OCI-LY7 (cell line): ENCODE results near the gene KCTD19. TPM values are rescaled to one million over a fixed set of nuclear protein-coding genes. Genes with fewer than 3 reads are reported as not detected.
"Not testable (repeated sequence)": the region's sequence is repeated elsewhere in the genome, so short reads cannot be mapped to it uniquely, and the experiment has no call there.

ENCODE experiments used
- BruUV-seq: library from RNA; stranded (reverse); fragments of 400-500 nt; replicated peaks from 2 replicates; lab custom pipeline; 2021; lab: Mats Ljungman, UMichigan
- CTCF ChIA-PET: fragments of 300-600 bp; sonication (Branson Sonifier 250); formaldehyde crosslinking; loops from one replicate; lab custom pipeline; 2022; ENCODE audit warnings: antibody characterized with exemption; ENCODE audit not compliant: unreplicated experiment; lab: Charles Lee
- POLR2A ChIA-PET: fragments of 300-600 bp; sonication (Branson Sonifier 250); formaldehyde crosslinking; loops from one replicate; lab custom pipeline; 2022; ENCODE audit warnings: antibody characterized with exemption; lab: Charles Lee
- DNase-seq: peaks from one replicate; pipeline ENCODE4 v3.0.0-alpha.2; 2015; ENCODE audit warnings: low spot score
- H2AFZ ChIP-seq: fragments of 200-600 bp; sonication (generic), shearing (Covaris generic); 2 replicates; pipeline ENCODE4 v1.6.1; 2014; ENCODE audit warnings: mild to moderate bottlenecking, antibody characterized with exemption, low read length, moderate library complexity
- H3K27ac ChIP-seq: fragments of 200-600 bp; sonication (generic); 2 replicates; pipeline ENCODE4 v1.5.1; 2014; ENCODE audit warnings: mixed run types, low read depth, mild to moderate bottlenecking, moderate library complexity, low read length, inconsistent platforms; ENCODE audit not compliant: poor library complexity, severe bottlenecking
- H3K36me3 ChIP-seq: fragments of 200-600 bp; sonication (generic); 2 replicates; pipeline ENCODE4 v1.6.1; 2014; ENCODE audit warnings: mild to moderate bottlenecking, antibody characterized with exemption, low read length, moderate library complexity, mixed read lengths; ENCODE audit not compliant: insufficient read depth
- H3K4me1 ChIP-seq: fragments of 200-600 bp; sonication (generic); 2 replicates; pipeline ENCODE4 v1.5.1; 2014; ENCODE audit warnings: mild to moderate bottlenecking, low read length; ENCODE audit not compliant: insufficient read depth, poor library complexity, severe bottlenecking
- H3K4me2 ChIP-seq: fragments of 200-600 bp; sonication (generic); 2 replicates; pipeline ENCODE4 v1.6.1; 2014; ENCODE audit warnings: mild to moderate bottlenecking, low read length
- H3K4me3 ChIP-seq: fragments of 200-600 bp; sonication (generic); 2 replicates; pipeline ENCODE4 v1.5.1; 2014; ENCODE audit warnings: mild to moderate bottlenecking, low read depth, low read length; ENCODE audit not compliant: poor library complexity, severe bottlenecking
- H3K79me2 ChIP-seq: fragments of 200-600 bp; sonication (generic); 2 replicates; pipeline ENCODE4 v1.6.1; 2016; ENCODE audit warnings: low read depth, mild to moderate bottlenecking, low read length, moderate library complexity, mixed read lengths; ENCODE audit not compliant: insufficient read depth
- H3K9me2 ChIP-seq: fragments of 200-600 bp; sonication (generic); 2 replicates; pipeline ENCODE4 v1.6.1; 2016; ENCODE audit warnings: mild to moderate bottlenecking, low read length, mixed read lengths; ENCODE audit not compliant: insufficient read depth
- H3K9me3 ChIP-seq: fragments of 200-600 bp; sonication (generic); 2 replicates; pipeline ENCODE4 v1.6.1; 2014; ENCODE audit warnings: mild to moderate bottlenecking, mixed run types, low read length, mixed read lengths
- H4K20me1 ChIP-seq: fragments of 200-600 bp; sonication (generic); 2 replicates; pipeline ENCODE4 v1.6.1; 2014; ENCODE audit warnings: mild to moderate bottlenecking, antibody characterized with exemption, low read length, moderate library complexity, mixed read lengths; ENCODE audit not compliant: insufficient read depth
- CTCF ChIP-seq: fragments of 200-600 bp; sonication (generic); conservative IDR thresholded peaks from 2 replicates; pipeline ENCODE4 v1.5.1; 2014; ENCODE audit warnings: mild to moderate bottlenecking, antibody characterized with exemption, low read length, moderate library complexity, mixed read lengths
- EZH2phosphoT487 ChIP-seq: fragments of 200-600 bp; sonication (generic); IDR thresholded peaks from 2 replicates; pipeline ENCODE4 v1.6.1; 2018; ENCODE audit warnings: low read depth, borderline replicate concordance, mild to moderate bottlenecking, mixed run types, antibody characterized with exemption, low read length, moderate library complexity, mixed read lengths
- intact Hi-C: fragments of 100-400 bp; cut with micrococcal nuclease; formaldehyde crosslinking; loops from one replicate; pipeline ENCODE4 v1.10.0; 2022; ENCODE audit not compliant: unreplicated experiment
- total RNA-seq, 2 experiments: library from RNA; depleted of rRNA in 1 of 2; stranded (reverse); fragments of >200 nt in 1 of 2; shearing (Covaris generic) in 1 of 2; gene quantifications; 2 replicates each; pipeline ENCODE4 v1.2.3, GENCODE V29; 2014 to 2022

Gene KCTD19
- total RNA-seq, 2 experiments from 2014 or later: 0.17 TPM; not detected in 1

DNA sequence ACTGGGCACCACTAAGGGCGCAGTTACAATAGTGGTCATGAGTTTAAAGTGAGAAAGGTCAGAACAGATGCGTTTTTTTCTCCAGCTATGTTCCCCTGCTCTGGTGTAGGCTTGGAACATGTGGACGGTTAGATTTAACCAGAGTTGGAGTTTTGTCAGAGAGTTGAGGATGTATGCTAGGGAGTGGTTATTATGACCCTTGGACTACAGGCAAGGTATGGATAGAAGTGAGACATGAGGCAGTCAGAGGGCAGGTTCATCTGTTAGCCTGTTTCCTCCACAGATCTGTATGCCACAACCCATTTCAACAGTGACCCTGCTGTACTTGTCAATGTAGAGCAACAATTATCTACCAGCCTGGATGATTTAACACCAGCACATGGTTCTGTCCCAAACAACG, 44.1 kb upstream of the KCTD19 start:
- Histone ChIP-seq H3K27ac (no peak overlapping the region), H2AFZ (no peak overlapping the region), H3K9me2 (no peaks in the 10 kb centered on the region), H3K4me1 (no peaks in the 10 kb centered on the region), H3K4me2 (no peak overlapping the region), H4K20me1 (no peaks in the 10 kb centered on the region), H3K4me3 (no peak overlapping the region), H3K36me3 (no peaks in the 10 kb centered on the region), H3K79me2 (no peaks in the 10 kb centered on the region), H3K9me3 (peaks cover 4% of the 10 kb centered on the region; the same call in 1 of the 2 replicates)
- ChIA-PET POLR2A (no interaction called here), CTCF (no interaction called here)
- intact Hi-C loops: no loop called here
- TF ChIP-seq EZH2phosphoT487: no peak
- no peak for TF ChIP-seq CTCF
- BruUV-seq: no TSS peak
- no peak for DNase-seq

GRCh38 chr16:67364600-67365235, 38.2 kb upstream of the KCTD19 start:
- CTCF ChIA-PET: no interaction called here
- Histone ChIP-seq H3K4me3 (no peak overlapping the region), H3K36me3 (no peaks in the 10 kb centered on the region), H3K9me2 (no peaks in the 10 kb centered on the region), H3K79me2 (no peaks in the 10 kb centered on the region), H2AFZ (no peak overlapping the region), H3K27ac (no peak overlapping the region), H4K20me1 (no peaks in the 10 kb centered on the region), H3K4me2 (no peak overlapping the region), H3K9me3 (peaks cover 4% of the 10 kb centered on the region; the same call in 1 of the 2 replicates), H3K4me1 (peaks cover 8% of the 10 kb centered on the region)
- intact Hi-C loops: no loop called here
- BruUV-seq: no TSS peak
- no peak for DNase-seq
- POLR2A ChIA-PET: no interaction called here
- TF ChIP-seq EZH2phosphoT487: no peak
- no peak for TF ChIP-seq CTCF

- CTCF ChIA-PET: no interaction called here
- H4K20me1 ChIP-seq: no peaks in the 10 kb centered on the region
- no peaks in the 10 kb centered on the region for H3K9me2 ChIP-seq
- H3K36me3 ChIP-seq: no peaks in the 10 kb centered on the region
- no peak overlapping the region for H3K4me2 ChIP-seq
- POLR2A ChIA-PET: no interaction called here
- intact Hi-C loops: no loop called here
- DNase-seq: no peak
- H3K79me2 ChIP-seq: no peaks in the 10 kb centered on the region
- no peaks in the 10 kb centered on the region for H3K9me3 ChIP-seq
- no TSS peak for BruUV-seq
- no peak overlapping the region for H3K27ac ChIP-seq
- no peak overlapping the region for H3K4me3 ChIP-seq
- no peak for TF ChIP-seq CTCF
- no peak for TF ChIP-seq EZH2phosphoT487
- H3K4me1 ChIP-seq: peaks cover 8% of the 10 kb centered on the region
- H2AFZ ChIP-seq: no peak overlapping the region
Observed at GRCh38 chr16:67361038-67361437, 34.5 kb upstream of the KCTD19 start.

DNA sequence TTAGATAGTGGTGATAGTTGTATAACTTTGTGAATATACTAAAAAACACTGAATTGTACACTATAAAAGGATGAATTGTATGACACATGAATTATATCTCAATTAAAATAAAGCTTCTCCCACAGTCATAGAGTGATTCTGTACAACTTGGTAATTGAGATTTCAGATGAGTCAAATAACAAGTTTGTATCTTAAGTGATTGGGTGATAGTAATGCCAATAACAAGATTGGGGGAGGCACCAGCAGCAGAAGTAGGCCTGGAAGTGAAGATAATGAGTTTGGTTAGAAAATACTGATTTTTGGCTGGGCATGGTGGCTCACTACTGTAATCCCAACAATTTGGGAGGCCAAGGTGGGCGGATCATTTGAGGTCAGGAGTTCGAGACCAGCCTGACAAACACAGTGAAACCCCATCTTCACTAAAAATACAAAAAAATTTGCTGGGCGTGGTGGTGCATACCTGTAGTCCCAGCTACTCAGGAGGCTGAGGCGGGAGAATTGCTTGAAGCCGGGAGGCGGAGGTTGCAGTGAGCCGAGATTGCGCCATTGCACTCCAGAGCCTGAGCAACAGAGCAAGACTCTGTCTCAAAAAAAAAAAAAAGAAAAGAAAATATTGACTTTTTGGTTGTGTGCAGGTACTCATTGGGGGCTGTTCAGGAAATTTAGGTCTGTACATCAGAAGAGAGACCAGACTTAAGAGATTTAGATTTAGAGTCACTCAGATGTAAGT, 33.2 kb upstream of the KCTD19 start:
- H2AFZ ChIP-seq, H3K4me2 ChIP-seq, H4K20me1 ChIP-seq, H3K79me2 ChIP-seq, H3K4me3 ChIP-seq, intact Hi-C loops, CTCF ChIA-PET, H3K9me2 ChIP-seq, H3K4me1 ChIP-seq, H3K9me3 ChIP-seq, H3K36me3 ChIP-seq, H3K27ac ChIP-seq, DNase-seq, BruUV-seq: not testable (repeated sequence)
- POLR2A ChIA-PET: interaction anchor here (0.6 kb wide), 1 partner anchor 114 kb away, joined by 3 read pairs; no protein-coding TSS in a partner anchor
